ENCODE measurements around the gene CFAP77.
A peak's percentile ranks its signal among the peaks of the same experiment; 100 is the strongest.

CFAP77 gene

DNA sequence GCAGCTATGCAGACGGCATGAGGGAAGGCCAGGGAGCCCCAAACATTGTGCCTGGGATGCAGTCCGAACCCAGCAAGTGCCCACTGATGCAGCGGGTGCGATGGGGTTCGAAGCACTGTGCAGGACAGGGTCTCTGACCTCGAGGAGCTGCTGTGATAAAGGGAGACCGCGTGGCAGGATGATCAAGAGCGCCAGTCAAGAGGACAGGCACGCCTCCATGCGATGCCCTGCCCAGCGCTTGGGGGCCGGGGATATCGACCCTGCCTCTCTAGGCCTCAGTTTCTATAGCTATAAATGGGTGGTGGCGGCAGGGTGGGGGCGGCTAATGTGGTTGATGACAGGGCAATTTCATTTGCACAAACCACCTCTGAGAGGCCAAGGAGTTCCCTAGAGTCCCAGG lies 87.7 kb downstream of the CFAP77 start:
- no peak for DNase-seq

DNA sequence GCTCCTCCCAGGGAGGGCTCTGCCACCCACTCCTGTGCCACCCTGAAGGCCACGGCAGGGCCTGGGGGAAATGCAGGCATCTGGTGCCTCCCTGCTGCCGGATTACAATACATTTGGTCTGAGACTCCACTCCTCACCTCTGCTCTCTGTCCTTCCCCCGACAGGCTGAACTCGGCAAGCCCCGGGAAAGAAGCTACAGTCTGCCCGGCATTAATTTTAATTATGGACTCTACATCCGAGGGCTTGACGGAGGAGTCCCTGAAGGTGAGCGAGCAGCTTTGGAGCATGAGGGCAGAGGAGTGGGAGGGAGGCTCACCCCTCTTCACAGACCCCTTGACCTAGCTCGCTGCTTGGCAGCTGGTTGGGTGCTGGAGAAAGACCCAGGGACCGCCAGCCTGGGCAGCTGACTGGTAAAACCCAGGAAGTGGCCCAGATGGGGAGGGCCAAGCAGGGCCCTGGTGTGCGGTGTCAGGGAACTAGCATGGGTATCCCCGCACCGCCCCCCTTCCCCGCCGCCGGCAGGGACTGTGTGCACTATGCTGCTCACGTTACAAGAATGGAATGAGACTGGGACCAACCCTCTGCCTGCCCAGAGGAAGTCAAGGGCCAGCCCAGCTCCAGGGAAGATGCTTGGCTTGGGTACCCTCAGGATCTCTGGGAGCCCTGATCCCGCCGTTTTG lies 88.7 kb downstream of the CFAP77 start:
- DNase-seq, result no peak

DNA sequence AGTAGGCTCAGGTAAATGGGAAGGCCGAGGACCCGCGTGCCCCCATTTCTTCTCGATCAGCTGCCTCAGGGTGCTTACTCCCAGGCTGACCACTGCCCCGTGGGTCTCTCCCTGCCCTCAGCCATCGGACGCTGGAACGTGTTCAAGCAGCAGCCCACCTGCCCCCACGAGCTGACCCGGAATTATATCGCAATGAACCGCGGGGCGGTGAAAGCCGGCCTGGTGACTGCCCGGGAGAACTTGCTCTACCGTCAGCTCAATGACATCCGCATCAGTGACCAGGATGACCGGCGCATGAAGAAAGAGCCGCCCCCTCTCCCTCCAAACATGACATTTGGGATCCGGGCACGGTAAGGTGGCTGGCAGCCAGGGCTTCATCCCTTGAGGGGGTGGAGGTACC lies 89.2 kb downstream of the CFAP77 start:
- DNase-seq, result no peak

DNA sequence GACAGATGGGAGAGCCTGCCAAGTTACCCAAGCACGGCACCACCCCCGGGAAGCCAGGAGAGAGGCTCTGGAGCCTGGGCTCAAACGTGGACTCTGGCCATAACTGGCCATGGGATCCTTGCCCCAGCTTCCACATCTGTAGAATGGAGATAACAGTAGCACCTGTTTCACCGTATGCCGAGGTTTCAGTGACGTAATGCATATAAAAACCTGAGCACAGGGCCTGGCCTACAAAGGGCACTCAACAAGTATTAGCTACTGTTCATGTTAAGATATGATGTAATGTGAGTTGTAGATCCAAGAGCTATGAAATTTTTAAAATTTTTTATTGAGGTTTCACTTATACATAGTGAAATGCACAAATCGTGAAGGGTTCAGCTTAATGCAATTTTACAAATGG lies 90.2 kb downstream of the CFAP77 start:
- DNase-seq, result no peak

DNA sequence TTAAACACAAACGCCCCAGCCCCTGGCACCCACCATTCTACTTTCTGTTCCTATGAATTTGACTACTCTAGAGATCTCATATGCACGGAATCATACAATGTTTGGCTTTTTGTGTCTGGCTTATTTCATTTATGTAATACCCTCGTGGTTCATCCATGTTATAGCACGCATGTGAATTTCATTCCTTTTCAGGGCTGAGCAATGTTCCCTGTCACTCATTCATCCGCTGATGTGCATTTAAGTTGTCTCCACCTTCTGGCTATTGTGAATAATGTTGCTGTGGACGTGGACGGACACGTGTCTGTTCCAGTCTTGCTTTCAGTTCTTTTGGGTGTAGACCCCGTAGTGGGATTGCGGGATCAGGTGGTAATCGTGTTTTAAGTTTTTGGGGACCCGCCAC lies 92.5 kb downstream of the CFAP77 start:
- no peak for DNase-seq

DNA sequence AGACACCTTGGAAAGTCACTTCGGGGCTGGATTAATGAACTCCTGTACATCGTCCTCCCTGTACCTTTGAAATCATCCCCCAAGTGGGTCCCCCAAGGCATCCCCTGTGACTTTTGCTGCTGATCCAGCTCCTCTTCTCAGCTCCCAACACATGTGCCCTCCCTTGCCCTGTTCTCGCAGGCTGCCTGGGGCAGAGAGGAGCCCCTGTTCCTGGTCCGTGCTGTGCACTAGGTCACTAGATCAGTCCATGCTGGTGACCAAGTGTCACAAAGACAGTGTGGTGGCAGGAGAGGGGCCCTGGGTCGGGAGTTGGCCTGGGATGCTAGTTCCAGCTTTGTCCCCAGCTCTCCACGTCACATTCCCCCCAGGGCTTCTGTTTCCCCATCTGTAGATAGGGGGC lies 93.1 kb downstream of the CFAP77 start:
- no peak for DNase-seq

DNA sequence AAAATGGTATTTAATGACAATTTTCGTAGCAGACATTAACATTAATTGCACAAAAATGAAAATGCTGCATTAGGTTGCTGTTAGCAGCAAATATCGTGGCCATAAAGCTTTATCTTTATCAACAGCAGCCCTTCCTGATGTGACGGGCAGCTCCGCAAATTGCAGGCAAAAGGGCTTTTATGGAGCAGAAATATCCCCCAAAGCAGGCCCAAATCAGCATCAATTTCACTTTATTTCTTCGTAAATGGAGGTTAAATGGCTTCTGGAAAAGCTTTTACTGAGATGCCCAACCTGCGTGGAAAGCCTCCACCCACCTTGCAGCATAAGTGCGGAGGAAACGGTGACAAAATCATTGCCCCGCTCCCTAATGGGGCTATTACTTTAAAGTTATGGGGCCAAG lies 94.5 kb downstream of the CFAP77 start:
- DNase-seq, result no peak

DNA sequence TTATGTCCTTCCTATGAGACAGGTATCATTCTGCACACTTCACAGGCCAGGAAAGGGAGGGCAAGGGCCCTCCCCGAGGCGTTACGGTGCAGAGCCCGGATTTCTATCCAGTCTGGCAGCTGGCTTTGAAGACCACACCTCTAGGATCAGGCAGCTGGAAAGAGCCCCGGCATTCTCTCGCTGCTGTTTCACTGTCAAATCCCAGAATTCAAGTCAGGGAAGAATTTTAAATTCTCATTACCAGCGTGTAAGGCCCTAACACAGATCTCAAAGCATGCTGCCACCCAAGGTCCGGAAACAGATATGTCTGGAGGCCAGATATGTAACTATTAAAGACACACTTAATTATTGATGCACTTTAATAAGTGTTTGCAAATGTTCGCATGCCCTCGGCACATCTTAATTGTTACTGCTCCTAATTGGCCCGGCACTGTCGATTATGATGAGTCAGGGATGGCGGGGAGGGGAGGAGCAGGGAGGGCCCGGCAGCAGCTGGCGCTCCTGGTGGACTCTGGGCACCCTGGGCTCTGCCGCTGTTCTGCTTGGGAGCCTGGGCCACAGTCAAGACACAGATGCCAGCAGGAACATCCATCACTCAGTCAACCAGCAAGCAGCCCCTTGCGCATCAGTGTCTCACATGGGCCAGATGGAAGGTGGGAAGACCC lies 96.1 kb downstream of the CFAP77 start:
- no peak for DNase-seq

DNA sequence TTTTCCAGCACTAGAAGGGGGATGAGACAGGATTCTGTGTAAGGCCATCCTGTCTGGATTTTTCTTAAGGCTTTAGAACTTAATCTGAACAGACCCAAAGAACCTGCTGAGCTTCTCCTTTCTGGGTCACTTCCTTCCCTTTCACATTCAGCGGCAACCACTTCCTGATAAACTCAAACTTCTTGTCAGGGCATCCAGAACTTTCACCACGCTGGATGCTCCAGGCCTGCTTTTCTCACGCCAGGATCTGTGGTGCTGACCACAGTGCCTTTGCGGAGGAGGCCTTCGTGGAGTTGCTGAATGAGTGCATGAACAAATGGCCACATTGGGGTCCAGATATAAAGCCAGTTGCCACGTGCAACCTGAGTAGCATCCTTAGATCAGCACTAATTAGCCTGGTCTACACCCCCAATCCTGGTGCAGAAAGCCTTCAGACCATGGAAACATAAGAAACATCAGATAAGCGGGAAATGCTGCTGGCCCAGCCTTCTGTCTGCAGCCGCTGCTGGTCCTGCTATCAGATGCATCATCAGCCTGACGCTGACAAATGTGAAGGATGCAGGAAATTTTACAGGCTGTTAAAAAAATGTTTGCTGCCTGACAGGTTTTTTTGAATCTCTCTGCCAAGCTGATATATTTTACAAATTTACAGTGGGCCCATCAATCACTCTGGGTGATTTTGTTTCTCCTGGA lies 97.1 kb downstream of the CFAP77 start:
- DNase-seq, result no peak

DNA sequence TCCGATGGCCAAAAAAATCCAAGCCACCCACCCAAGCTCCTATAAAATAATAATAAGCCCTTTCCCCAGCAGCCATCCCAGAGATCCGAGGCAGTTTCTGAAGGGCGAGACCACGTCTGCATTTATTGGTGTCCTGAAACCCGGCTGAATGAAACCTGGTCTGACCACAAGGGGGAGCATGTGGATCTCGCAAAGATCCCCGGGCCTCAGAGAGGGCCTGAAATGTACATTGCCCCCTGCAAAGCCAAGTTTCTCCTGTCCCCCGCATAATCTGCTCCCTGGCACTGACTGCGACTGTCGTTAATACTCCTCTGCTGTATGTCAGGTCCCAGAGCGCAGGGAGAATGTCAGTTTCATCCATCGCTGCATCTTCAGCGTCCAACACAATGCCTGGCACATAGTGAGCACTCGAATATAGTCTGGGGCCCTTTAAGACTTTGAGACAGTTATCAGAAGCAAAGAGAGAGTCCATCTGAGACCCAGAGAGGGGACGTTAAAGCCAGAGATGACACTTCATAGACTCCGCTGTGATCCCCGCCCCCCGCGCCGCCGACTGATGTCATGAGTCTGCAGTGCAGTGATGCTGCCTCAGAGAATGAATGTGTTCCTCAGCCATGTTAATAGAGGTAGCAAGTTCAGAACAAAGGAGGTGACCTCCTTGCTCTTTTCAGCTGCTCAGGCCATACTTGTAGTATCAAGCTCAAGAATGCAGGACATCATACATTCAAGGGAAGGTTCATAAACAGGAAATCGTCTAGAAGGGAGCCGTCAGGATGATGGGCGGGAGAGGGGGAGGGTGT lies 97.9 kb downstream of the CFAP77 start:
- peak; percentile 27 for DNase-seq

DNA sequence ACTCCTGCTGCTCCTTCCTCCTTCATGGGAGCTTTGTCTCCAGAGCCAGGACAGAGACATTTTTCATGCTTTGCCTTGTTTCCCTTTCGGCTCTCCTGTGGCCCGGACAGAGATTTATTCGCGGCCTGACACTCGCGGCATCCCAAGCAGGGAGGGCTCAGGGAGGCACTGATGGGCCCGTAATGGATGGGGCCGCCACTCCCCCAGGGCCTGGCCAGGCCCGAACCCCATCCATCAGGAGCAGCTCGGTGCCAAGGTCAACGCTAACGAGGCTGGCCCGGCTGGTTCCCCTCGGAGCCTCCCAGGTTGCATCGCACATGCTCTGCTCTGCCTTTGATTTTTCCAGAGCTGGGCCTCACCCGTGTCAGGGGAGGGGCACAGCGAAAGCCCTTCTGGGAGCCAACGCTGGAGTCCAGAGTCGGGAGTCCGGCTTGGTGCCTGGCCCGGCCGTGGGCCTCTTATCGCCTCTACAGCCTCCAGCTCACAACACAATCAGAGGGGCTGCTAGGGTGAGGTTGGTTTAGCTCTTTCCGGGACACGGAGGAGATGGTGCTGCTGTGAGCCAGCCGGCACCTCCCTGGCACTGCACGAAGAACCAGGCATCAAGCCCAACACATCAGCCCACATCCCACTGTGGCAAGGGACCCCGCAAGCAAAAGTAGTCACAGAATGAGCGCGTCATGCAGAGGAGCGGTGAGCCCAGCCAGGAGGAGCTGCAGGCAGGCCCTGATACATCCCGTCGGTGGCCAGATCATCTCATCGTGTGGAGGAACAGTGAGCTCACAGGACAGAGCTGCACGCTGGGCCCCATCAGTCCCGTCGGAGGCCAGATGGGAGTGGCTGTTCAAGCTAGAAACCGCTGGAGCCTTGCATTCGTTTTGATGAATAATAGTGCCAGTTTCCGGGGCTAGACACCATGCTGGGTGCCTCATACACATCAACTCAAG lies 100.2 kb downstream of the CFAP77 start:
- DNase-seq, result no peak

DNA sequence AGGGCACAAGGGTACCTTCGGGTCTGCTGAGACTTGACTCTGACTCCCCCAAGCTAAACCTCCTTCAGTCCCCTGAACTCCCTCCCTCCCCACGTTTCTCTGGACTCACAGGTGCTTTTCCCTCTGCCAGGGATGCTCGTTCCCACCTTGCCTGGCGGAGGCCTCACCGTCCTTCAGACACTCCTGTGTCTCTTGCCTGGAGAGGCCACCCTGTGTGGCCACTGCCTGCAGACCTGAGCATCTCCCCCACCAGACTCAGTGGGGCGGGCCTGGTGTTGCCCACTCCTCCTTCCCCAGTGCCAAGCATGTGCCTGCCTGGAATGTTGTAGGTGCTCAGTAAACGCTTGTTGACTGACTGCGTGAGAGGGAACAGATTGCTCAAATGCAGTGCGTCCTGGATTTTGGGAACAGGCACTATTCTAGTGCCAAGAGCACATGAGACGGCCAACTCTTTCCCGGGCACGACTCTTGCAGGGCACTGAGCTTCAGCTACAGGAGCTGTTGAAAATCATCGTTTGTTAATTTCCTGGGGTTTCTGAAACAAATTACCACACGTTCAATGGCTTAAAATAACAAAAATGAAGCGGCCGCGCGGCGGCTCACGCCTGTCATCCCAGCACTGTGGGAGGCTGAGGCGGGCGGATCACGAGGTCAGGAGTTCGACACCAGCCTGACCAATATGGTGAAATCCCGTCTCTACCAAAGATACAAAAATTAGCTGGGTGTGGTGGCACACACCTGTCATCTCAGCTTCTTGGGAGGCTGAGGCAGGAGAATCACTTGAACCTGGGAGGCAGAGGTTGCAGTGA lies 101.4 kb downstream of the CFAP77 start:
- DNase-seq, result no peak

DNA sequence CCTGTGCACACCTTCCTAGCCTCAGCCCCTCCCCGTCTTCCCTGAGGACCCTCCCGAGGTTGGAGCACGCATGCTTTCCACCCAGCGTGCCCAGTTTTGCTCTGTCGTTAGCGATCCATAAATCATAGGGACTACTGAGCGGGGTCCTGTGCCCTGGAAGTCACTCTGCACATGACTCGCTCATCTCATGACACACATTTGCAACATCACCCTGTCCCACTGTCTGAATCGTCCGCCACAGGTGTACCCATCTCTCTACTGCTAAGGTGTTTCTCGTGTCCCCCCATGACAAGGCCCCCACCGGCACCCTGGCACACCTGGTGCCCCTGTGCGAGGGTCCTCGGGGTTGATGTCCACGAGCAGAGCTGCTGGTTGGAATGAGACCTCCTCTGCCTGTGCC lies 103.4 kb downstream of the CFAP77 start:
- DNase-seq, result no peak

DNA sequence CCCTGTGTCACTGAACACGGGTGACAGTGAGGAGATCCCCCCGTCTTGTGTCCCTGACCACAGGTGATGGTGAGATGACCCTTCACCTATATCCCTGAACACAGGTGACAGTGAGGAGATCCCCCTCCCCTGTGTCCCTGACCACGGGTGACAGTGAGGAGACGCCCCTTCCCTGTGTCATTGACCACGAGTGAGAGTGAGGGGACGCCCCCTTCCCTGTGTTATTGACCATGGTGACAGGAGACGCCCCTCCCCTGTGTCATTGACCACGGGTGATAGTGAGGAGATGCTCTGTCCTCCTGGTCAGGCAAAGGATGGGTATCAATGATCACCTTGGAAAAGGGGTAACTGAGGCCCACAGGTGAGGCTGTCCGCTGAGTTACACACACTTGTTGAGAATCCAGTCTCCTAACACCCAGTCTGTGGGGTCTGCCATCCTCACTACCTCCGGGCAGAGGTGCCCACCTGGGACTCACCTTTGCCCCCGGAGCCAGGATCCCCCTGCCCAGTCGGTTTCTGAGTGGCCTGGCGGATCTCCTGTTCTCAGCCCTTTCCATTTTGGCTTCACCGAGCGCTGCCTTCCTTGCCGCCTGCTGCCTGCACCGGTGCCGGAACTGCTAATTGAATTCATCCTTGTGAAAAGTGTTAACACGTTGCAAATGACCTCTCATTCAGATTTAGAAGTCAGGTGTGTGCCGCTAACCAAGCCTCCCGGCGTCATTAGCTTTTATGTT lies 104.2 kb downstream of the CFAP77 start:
- DNase-seq, result no peak

DNA sequence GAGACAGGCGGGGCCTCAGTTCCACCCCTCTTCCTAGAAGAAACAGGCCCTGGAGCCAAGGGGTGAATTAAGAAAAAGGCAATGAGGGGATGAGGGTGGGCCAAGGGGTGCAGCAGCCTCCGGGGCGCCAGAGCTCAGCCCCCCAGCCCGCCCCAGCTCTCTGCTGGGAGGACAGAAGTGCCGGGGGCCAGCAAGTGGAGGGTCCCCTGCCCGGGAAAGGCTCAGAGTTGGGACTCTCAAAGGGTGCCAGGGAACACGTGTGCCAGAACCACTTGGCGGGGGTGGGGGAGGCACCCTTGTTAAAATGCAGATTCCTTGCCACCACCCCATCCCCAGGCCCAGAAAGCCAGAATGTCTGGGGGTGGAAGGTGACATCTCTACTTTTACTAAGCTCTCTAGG lies 104.8 kb downstream of the CFAP77 start:
- DNase-seq, result no peak

DNA sequence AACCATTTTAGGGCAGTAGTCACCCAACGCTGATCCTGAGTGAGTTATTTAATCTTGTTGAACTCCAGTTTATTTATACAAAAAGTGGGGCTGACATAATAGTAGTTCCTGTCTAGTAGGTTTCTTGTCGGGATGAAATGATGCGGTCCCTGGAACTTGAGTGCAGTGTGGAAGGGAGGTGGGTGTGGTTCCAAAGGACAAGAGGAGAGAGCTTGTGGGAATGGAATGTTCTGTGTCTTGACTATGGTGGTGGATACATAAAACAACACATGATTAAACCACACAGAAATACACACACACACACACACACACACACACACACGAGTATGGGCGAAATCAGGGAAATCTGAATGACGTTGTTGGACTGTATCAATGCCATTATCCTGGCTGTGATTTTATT lies 106.3 kb downstream of the CFAP77 start:
- DNase-seq, result no peak

DNA sequence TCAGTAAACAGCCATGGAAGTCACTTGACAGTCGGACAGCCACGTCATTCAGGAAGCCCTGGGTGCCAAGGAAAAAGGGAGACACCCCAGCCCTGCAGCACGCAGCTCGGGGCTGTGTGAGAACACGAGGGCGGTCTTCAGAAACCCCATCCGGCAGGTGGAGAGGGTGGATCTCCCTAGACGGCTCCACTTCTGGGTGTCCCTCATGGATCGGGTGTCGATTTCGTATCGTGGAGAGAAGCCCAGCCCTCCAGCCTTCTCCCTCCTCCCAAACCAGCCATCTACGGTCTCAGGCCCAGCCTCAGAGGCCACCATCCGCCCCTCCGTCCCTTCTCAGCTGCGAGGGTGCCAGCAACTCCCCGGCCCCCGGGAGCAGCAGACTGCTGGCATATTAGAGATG lies 106.9 kb downstream of the CFAP77 start:
- DNase-seq, result no peak

DNA sequence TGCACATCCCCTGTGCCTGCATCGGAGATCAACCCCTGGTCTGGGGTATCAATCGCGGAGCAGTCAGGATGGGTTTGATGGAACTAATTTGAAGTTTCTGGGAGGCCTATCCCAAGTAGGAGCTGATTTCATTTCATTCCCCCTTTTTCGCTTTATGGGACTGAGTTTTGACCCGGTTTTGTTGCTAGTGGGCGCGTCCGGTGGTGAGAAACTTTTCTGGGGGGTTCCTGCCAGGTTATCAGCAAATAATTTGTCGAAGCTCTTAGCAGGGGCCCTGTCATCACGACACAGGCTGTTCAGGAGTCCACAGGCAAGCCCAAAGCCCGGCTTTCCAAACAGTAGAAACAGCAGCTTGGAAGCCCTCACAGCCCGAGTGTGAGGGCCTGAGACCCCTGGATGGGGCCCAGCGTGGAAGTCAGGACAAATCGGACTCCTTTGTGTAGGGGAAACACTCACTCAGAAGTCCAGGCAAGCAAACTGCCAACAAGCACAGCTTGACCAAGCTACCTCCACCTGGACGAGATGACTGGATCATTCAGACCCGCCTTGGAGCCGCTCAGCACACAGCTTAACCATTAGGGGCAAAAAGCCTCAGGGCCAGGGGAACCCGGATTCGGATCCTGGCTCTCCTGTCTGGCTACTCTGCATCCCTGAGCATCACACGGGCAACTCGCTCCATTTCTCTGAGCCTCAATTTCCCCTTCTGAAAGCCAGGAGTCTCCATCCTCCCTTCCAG lies 108.0 kb downstream of the CFAP77 start:
- DNase-seq, result no peak

DNA sequence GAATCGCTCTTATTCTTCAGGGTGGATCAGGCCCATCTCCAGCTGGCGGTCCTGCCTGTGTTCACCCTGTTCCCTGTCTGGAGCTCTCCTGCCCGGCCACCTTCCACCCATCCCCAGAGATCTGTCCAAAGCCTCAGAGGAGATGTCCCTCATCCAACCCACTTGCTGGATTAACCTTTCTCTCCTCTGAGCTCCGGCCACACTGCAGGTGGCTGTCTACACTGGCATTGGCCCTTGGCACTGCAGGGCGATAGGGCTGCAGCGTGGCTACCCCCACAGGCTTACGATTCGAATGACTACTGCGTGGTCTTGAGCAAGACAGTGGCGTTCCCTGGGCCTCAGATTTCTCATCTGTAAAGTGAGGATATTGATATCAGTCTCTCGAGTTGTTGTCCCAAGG lies 108.6 kb downstream of the CFAP77 start:
- no peak for DNase-seq

DNA sequence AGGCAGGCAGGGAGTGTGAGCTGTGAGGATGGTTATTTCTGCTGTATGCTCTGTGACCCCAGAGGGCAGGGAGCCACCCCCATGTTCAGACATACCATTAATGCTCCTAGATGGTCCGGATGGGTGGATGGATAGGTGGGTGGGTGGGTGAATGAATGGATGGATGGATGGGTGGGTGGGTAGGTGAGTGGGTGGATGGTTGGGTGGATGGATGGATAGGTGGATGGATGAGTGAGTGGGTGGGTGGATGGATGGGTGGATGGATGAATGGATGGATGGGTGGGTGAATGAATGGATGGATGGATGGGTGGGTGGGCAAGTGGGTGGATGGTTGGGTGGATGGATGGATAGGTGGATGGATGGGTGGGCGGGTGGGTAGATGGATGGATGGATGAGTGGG lies 109.0 kb downstream of the CFAP77 start:
- DNase-seq, result no peak

All from NCI-H2081 treated with DMSO at 0.1 percent for 48 hours (cell line).